Loucy (cell line): ENCODE measurements around the gene ZNF528.

Source experiments
- H2AFZ ChIP-seq: fragments of 200-600 bp; sonication (generic); 2 replicates; pipeline ENCODE4 v1.6.0; 2016; ENCODE audit warnings: antibody characterized with exemption, mild to moderate bottlenecking, low read length, moderate library complexity
- H3F3A ChIP-seq: fragments of 200-600 bp; 2 replicates; pipeline ENCODE4 v1.6.0; 2016; ENCODE audit warnings: antibody characterized with exemption, low read depth, mild to moderate bottlenecking
- H3K27me3 ChIP-seq: fragments of 200-600 bp; sonication (generic); 2 replicates; pipeline ENCODE4 v1.6.1; 2014; ENCODE audit warnings: low read length, mild to moderate bottlenecking; ENCODE audit not compliant: insufficient read depth, poor library complexity, severe bottlenecking
- H3K36me3 ChIP-seq: fragments of 200-600 bp; sonication (generic); 2 replicates; pipeline ENCODE4 v1.6.1; 2016; ENCODE audit warnings: low read length; ENCODE audit not compliant: insufficient read depth
- H3K4me1 ChIP-seq: fragments of 200-600 bp; sonication (generic); 2 replicates; pipeline ENCODE4 v1.5.1; 2014; ENCODE audit warnings: low read length, mild to moderate bottlenecking; ENCODE audit not compliant: insufficient read depth, poor library complexity, severe bottlenecking
- H3K4me2 ChIP-seq: fragments of 200-600 bp; sonication (generic); 2 replicates; pipeline ENCODE4 v1.6.0; 2014; ENCODE audit warnings: antibody characterized with exemption, low read length, low read depth, mild to moderate bottlenecking; ENCODE audit not compliant: poor library complexity, severe bottlenecking
- H3K4me3 ChIP-seq: fragments of 200-600 bp; sonication (generic); 2 replicates; pipeline ENCODE4 v1.5.1; 2014; ENCODE audit warnings: low read length, mild to moderate bottlenecking, mixed read lengths; ENCODE audit not compliant: poor library complexity, severe bottlenecking
- H3K79me2 ChIP-seq: fragments of 200-600 bp; sonication (generic); 2 replicates; pipeline ENCODE4 v1.6.1; 2014; ENCODE audit warnings: low read length; ENCODE audit not compliant: insufficient read depth
- H3K9ac ChIP-seq: fragments of 200-600 bp; sonication (generic); 2 replicates; pipeline ENCODE4 v1.6.0; 2014; ENCODE audit warnings: mild to moderate bottlenecking, low read depth, low read length, moderate library complexity; ENCODE audit not compliant: poor library complexity, severe bottlenecking
- H3K9me2 ChIP-seq: fragments of 200-600 bp; sonication (generic); replicated peaks from 2 replicates; pipeline ENCODE4 v1.6.1; 2016; ENCODE audit warnings: low read depth, low read length, mixed read lengths
- H3K9me3 ChIP-seq: fragments of 200-600 bp; sonication (generic); 2 replicates; pipeline ENCODE4 v1.6.1; 2014; ENCODE audit warnings: mild to moderate bottlenecking, antibody characterized with exemption, low read length, low read depth; ENCODE audit not compliant: insufficient read depth
- H4K20me1 ChIP-seq: fragments of 200-600 bp; sonication (generic); 2 replicates; pipeline ENCODE4 v1.6.0; 2014; ENCODE audit warnings: antibody characterized with exemption, low read length, mild to moderate bottlenecking; ENCODE audit not compliant: insufficient read depth, poor library complexity, severe bottlenecking
- CTCF ChIP-seq: fragments of 200-600 bp; sonication (generic); conservative IDR thresholded peaks from 2 replicates; pipeline ENCODE4 v1.5.1; 2014; ENCODE audit warnings: mild to moderate bottlenecking, antibody characterized with exemption, low read length
- EZH2phosphoT487 ChIP-seq: fragments of 200-600 bp; IDR thresholded peaks from 2 replicates; pipeline ENCODE4 v1.6.1; 2018; ENCODE audit warnings: antibody characterized with exemption, mild to moderate bottlenecking, moderate library complexity, borderline replicate concordance

ZNF528 gene

GRCh38 chr19:52369559-52370340 lies 27.9 kb upstream of the ZNF528 start, which contains the start of gene ZNF880:
ZNF880 (plus strand) TSS chr19:52369923; CDS start chr19:52369966, 43 bp downstream.
- TF ChIP-seq EZH2phosphoT487 (no peak), CTCF (no peak)
- Histone ChIP-seq H3F3A (no peaks in the 10 kb centered on the region), H3K27me3 (no peaks in the 10 kb centered on the region), H3K9me2 (no peaks in the 10 kb centered on the region), H2AFZ (no peak within 1 kb of the TSS), H4K20me1 (no peaks in the 10 kb centered on the region), H3K9ac (no peak within 1 kb of the TSS), H3K9me3 (peaks cover 18% of the 10 kb centered on the region; the same call in 1 of the 2 replicates), H3K4me2 (no peak within 1 kb of the TSS), H3K4me3 (no peak within 1 kb of the TSS), H3K79me2 (no peaks in the 10 kb centered on the region), H3K4me1 (no peaks in the 10 kb centered on the region), H3K36me3 (peaks cover 15% of the 10 kb centered on the region)

DNA sequence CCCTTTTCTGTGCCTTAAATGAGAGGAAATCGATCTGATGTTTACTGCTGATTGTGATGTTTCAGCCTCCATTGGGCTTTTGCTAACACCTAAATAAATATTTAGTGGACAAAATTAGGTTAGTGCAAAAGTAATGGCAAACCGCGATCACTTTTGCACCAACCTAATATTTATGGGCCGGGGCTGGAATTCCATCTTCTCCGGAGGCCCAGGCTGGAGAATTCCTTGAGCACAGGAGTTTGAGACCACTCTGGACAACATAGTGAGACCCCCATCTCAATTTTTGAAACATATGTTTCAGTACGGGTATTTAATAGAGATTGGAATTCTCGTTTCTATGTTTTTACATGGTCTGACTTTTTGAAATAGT lies 27.3 kb upstream of the ZNF528 start:
- H4K20me1 ChIP-seq = no peaks in the 10 kb centered on the region
- peaks cover 11% of the 10 kb centered on the region for H3K36me3 ChIP-seq
- no peak overlapping the region for H3K4me3 ChIP-seq
- no peak overlapping the region for H3K9ac ChIP-seq
- H3K4me2 ChIP-seq = no peak overlapping the region
- peaks cover 17% of the 10 kb centered on the region; the same call in 1 of the 2 replicates for H3K9me3 ChIP-seq
- H3F3A ChIP-seq = no peaks in the 10 kb centered on the region
- TF ChIP-seq EZH2phosphoT487 (no peak), CTCF (no peak)
- no peaks in the 10 kb centered on the region for H3K4me1 ChIP-seq
- H3K27me3 ChIP-seq = no peaks in the 10 kb centered on the region
- H2AFZ ChIP-seq = no peak overlapping the region
- no peaks in the 10 kb centered on the region for H3K79me2 ChIP-seq
- H3K9me2 ChIP-seq = no peaks in the 10 kb centered on the region

DNA sequence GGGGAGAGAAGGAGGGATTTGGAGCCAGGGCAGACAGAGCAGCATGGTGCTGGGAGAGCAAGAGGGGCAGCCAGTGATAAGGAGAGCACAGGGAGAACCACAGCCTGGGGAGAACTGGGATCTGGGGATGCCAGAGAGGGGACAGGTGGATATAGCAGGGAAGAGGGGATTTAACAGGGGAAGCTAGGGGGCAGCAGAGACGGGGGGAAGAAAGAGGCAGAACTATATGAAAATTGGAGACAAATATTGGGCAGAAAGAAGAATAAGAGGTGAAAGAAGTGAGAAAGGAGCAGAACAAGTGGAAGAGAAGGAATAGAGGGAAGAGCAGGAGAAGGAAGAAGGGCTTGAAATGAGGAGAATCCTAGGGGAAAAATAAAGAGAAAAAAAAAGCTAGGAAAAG lies 6.5 kb upstream of the ZNF528 start:
- TF ChIP-seq CTCF (peak; percentile 43), EZH2phosphoT487 (no peak)
- H3K4me1 ChIP-seq = no peaks in the 10 kb centered on the region
- no peaks in the 10 kb centered on the region for H3F3A ChIP-seq
- H3K9me2 ChIP-seq = no peaks in the 10 kb centered on the region
- H4K20me1 ChIP-seq = no peaks in the 10 kb centered on the region
- peaks cover 9% of the 10 kb centered on the region; the same call in 1 of the 2 replicates for H3K79me2 ChIP-seq
- no peak overlapping the region for H3K9ac ChIP-seq
- H3K9me3 ChIP-seq = no peaks in the 10 kb centered on the region; the same call in 1 of the 2 replicates
- H3K36me3 ChIP-seq = no peaks in the 10 kb centered on the region
- H3K4me3 ChIP-seq = no peak overlapping the region
- no peak overlapping the region for H3K4me2 ChIP-seq
- no peak overlapping the region for H2AFZ ChIP-seq
- H3K27me3 ChIP-seq = no peaks in the 10 kb centered on the region
